RWPE1 (cell line): Measurements from ENCODE around the gene CCDC138.

Experiments
- CTCF ChIA-PET: fragments of 350-600 bp; sonication (Branson Sonifier 250); formaldehyde crosslinking; extraction: SDS; loops from one replicate; lab custom pipeline; 2021; lab: Yijun Ruan, JAX
- POLR2A ChIA-PET: fragments of 400-600 bp; formaldehyde crosslinking; extraction: SDS; loops from one replicate; lab custom pipeline; 2020; ENCODE audit warnings: antibody characterized with exemption; ENCODE audit not compliant: low non-redundant PET; lab: Yijun Ruan, JAX
- DNase-seq: peaks from one replicate; pipeline ENCODE4 v3.0.0; 2012; ENCODE audit warnings: low spot score
- H3K27ac ChIP-seq: fragments of 450-650 bp; 2 replicates; pipeline ENCODE4 v1.5.1; 2017
- CTCF ChIP-seq: fragments of 450-650 bp; conservative IDR thresholded peaks from 2 replicates; pipeline ENCODE4 v1.5.1; 2017; ENCODE audit warnings: low read depth, mild to moderate bottlenecking

The CCDC138 gene

GRCh38 chr2:108855194-108855593 is 68.6 kb downstream of the CCDC138 start:
- peak; percentile 50 for TF ChIP-seq CTCF
- DNase-seq = peak; percentile 19
- ChIA-PET POLR2A (no interaction called here), CTCF (interaction anchor here (0.6 to 2.3 kb wide), 6 partner anchors 30 to 650 kb away, joined by 3 to 21 read pairs (median 4); partner anchors contain the start of gene EDAR)
- H3K27ac ChIP-seq = no peak overlapping the region

- POLR2A ChIA-PET = no interaction called here
- no peak for DNase-seq
- no peak for TF ChIP-seq CTCF
- CTCF ChIA-PET = interaction anchor here (0.6 to 1.1 kb wide), 2 partner anchors 47 to 70 kb away, joined by 3 to 4 read pairs; no protein-coding TSS in a partner anchor
- H3K27ac ChIP-seq = no peak overlapping the region
Measured at GRCh38 chr2:108858894-108859293, 72.3 kb downstream of the CCDC138 start.

- CTCF ChIA-PET = no interaction called here
Measured at GRCh38 chr2:108866041-108866440, 79.5 kb downstream of the CCDC138 start.

GRCh38 chr2:108868911-108869310 is 82.3 kb downstream of the CCDC138 start:
- no peak for DNase-seq
- ChIA-PET POLR2A (no interaction called here), CTCF (no interaction called here)
- TF ChIP-seq CTCF = no peak
- H3K27ac ChIP-seq = no peak overlapping the region

More at GRCh38 chr2:108866041-108866440, 79.5 kb downstream of the CCDC138 start:
- POLR2A ChIA-PET = no interaction called here
- no peak overlapping the region for H3K27ac ChIP-seq
- DNase-seq = no peak
- no peak for TF ChIP-seq CTCF

- TF ChIP-seq CTCF = no peak
- CTCF ChIA-PET = interaction anchor here (0.6 kb wide), 1 partner anchor 863 kb away, joined by 3 read pairs; no protein-coding TSS in a partner anchor
- no peak overlapping the region for H3K27ac ChIP-seq
- POLR2A ChIA-PET = no interaction called here
- no peak for DNase-seq
Measured at GRCh38 chr2:108869542-108869941, 83.0 kb downstream of the CCDC138 start.

- no peak for DNase-seq
- CTCF ChIA-PET = interaction anchor here (0.6 kb wide), 2 partner anchors 17 to 862 kb away, joined by 3 to 6 read pairs; no protein-coding TSS in a partner anchor
- H3K27ac ChIP-seq = no peak overlapping the region
- TF ChIP-seq CTCF = no peak
- POLR2A ChIA-PET = no interaction called here
Measured at GRCh38 chr2:108870069-108870644, 83.6 kb downstream of the CCDC138 start.
